ENCODE measurements around the gene VDR.

The VDR gene

DNA sequence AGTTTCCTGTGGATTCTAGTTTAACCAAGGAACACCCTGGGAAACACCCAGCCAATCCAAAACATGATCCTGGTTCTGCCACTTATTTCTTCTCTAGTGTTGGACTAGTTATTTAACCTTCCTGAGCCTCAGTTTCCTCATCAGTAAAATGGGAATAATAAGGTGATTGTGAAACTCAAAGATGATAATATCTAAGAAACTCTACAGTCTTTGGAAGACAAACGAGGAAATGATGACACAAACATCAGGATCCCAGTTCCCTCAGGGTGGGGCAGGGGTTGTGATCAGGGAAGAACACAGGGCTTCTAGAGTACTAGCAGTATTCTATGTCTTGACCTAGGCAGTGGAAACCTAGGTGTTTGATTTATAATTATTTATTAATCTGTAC, 40.5 kb upstream of the VDR start:
- TF ChIP-seq, protein P1, sequence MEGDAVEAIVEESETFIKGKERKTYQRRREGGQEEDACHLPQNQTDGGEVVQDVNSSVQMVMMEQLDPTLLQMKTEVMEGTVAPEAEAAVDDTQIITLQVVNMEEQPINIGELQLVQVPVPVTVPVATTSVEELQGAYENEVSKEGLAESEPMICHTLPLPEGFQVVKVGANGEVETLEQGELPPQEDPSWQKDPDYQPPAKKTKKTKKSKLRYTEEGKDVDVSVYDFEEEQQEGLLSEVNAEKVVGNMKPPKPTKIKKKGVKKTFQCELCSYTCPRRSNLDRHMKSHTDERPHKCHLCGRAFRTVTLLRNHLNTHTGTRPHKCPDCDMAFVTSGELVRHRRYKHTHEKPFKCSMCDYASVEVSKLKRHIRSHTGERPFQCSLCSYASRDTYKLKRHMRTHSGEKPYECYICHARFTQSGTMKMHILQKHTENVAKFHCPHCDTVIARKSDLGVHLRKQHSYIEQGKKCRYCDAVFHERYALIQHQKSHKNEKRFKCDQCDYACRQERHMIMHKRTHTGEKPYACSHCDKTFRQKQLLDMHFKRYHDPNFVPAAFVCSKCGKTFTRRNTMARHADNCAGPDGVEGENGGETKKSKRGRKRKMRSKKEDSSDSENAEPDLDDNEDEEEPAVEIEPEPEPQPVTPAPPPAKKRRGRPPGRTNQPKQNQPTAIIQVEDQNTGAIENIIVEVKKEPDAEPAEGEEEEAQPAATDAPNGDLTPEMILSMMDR (IDR thresholded peaks at IDR 0.05; ENCODE audit: low read depth, low read length): no peak
- DNase-seq (ENCODE audit: extremely low read depth, low read depth): no peak

DNA sequence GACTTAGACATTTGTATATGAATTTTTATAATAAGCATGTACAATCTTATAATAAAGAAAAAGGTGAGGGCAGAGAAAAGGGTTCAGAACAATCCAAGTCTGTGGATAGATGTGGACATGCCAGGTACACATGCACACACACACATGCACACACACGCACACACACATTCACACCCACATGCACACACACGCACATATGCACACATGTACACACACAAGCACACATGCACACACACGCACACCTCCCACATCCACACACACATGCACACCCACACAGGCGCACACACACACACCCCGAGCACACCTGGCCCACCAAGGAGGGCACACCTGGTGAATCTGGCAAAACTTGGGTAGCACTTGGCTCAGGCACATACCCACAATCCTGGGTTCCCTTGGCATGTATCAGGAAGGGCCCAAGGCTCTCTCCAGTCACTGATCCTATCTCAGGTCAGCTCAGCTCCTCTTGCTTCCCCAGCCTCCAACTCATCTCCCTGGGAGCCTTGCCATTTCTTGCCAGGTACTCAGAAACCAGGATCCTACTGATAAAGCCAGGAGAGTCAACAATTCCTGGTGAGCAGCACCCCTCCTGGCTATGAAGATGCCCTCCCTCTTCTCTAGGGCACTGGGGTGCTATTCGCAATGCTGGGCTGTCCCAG, 40.0 kb upstream of the VDR start:
- TF ChIP-seq, protein P1 (IDR thresholded peaks at IDR 0.05; ENCODE audit: low read depth, low read length): no peak

DNA sequence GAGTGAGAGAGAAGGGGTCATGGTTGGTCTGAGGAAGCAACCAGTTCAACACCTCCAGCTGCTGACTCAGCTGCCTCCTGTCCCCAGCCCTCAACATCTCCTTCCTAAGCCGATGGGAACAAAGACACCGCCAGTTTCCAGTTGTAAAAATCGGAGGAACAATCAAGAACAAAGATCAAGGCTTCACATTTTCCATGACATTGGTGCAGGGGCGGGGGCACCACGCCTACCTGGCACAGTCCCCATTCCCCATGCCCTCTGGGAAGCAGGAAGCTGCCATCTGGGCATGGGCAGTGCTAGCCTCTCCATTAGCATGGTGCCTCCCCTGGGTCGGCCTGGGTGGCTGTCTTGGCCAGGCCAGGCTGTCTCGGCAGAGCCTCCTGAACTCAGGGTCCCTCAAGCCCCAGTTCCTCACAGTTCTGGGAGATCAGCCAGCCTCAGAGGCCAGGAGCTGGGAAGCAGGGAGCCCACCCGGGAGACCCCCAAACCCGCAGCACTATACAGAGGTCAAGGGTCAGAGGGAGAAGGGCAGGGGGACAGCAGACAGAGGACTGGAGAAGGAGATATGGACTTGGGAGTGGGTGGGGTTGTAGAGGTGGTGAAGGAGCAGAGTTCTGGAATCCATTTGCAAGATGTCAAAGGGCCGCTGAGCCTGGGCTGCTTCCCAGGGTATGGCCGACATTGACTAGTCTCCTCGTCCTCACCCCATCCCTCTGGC, 39.0 kb upstream of the VDR start:
- TF ChIP-seq, protein P1 (IDR thresholded peaks at IDR 0.05; ENCODE audit: low read depth, low read length): no peak
- no peak for DNase-seq (ENCODE audit: extremely low read depth, low read depth)

More for the DNA sequence above, 40.0 kb upstream of the VDR start:
- no peak for DNase-seq (ENCODE audit: extremely low read depth, low read depth)

DNA sequence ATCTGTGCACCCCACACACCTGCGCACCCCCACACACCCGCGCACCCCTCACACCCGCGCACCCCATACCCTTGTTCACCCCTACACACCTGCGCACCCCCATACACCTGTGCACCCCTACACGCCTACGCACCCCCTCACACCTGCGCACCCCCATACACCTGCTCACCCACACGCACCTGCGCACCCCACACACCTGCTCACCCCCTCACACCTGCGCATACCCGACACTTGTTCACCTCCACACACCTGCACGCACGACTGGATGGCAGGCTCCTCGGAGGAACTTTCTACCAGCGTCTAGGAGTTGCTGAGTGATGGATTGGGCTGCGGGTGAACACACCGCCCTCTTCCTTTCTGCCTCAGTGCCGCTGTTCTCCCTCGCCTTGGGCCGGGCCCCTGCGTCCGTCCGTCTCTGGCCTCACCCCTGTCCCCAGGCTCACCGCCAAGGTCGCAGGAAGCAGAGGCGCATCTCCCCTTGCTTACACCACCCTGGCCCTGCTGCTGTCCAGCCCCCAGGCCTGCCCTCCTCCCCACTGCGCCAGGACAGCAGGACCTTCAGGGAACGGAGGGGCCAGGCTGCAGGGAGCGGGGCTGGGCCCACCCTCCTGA, 37.9 kb upstream of the VDR start:
- TF ChIP-seq, protein P1 (IDR thresholded peaks at IDR 0.05; ENCODE audit: low read depth, low read length): no peak
- no peak for DNase-seq (ENCODE audit: extremely low read depth, low read depth)

DNA sequence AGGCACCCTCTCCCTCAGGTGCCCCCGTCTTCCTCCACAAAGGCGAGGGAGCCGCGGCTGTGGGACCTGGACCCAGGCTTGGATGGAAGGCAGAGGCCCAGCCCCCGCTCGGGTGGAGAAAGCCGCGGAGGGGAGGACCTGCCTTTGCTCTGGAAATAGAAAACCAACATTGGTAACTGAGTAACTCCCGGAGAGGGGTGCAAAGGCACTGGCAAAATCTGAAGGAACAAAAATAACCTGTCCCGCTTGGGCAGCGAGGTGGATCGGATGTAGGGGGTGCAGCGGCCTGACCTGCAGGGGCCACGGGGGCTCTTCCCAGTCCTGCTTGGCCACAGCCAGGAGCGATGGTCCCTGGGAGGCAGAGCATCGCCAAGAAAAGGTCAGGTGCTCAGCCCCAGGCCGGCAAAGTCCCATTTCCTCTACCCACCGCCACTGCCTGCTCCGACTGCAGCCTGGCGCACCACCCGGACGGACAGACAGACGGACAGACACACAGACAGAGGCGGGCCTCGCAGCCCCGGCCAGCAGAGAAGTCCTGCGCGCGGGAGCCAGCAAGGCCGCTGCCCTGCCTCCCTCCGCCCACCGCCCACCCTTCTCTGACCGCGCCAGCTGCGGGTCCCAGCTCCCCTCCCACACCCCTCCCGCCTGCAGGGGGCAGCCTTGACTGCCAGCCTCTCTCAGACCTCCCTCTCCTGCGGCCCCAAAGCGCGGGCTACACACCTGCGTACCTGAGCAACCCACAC, 37.2 kb upstream of the VDR start:
- DNase-seq (ENCODE audit: extremely low read depth, low read depth): no peak
- TF ChIP-seq, protein P1 (IDR thresholded peaks at IDR 0.05; ENCODE audit: low read depth, low read length): peak; percentile 5

DNA sequence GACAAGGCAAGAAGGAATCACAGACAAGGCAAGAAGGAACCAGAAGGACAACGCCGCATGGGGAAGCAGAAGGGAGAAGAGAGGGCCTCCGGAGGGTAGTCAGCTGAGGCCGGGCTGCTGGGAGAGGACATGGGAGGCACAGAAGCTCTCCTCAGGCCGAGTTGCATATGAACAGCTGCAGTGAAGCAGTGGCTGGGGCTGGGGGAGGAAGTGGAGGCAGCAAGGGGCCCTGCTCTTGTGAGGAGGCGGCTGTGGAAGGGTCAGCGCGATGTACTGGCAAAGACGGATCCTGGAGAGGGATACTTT, 36.6 kb upstream of the VDR start:
- TF ChIP-seq, protein P1 (IDR thresholded peaks at IDR 0.05; ENCODE audit: low read depth, low read length): no peak
- DNase-seq (ENCODE audit: extremely low read depth, low read depth): no peak

All from AG09319 (cell line).